Neural cell (in vitro differentiated cells): ENCODE measurements around the gene C1QTNF9B. TPM values are rescaled to one million over a fixed set of nuclear protein-coding genes. Genes with fewer than 3 reads are reported as not detected.
A peak's percentile ranks its signal among the peaks of the same experiment; 100 is the strongest.
"Not testable (repeated sequence)": the region's sequence is repeated elsewhere in the genome, so short reads cannot be mapped to it uniquely, and the experiment has no call there.

Experiments
- H2AFZ ChIP-seq: fragments of 200-600, 300-800 bp; sonication (generic), shearing (Covaris generic); 2 replicates; pipeline ENCODE4 v1.6.0; 2014; ENCODE audit warnings: low read depth, mild to moderate bottlenecking, antibody characterized with exemption, low read length, moderate library complexity
- H3F3A ChIP-seq: fragments of 200-600 bp; shearing (Covaris generic); 2 replicates; pipeline ENCODE4 v1.6.1; 2016; ENCODE audit warnings: mild to moderate bottlenecking, moderate library complexity, mixed read lengths, antibody characterized with exemption, low read length; ENCODE audit not compliant: insufficient read depth, poor library complexity, severe bottlenecking
- H3K27ac ChIP-seq: fragments of 200-600, 300-800 bp; sonication (generic), shearing (Covaris generic); 2 replicates; pipeline ENCODE4 v1.5.1; 2014; ENCODE audit warnings: mild to moderate bottlenecking, low read length, moderate library complexity
- H3K27me3 ChIP-seq: fragments of 300-800, 200-600 bp; sonication (generic), shearing (Covaris generic); 2 replicates; pipeline ENCODE4 v1.6.0; 2014; ENCODE audit warnings: mild to moderate bottlenecking, low read depth, low read length, moderate library complexity; ENCODE audit not compliant: insufficient read depth
- H3K36me3 ChIP-seq: fragments of 300-800, 200-600 bp; sonication (generic), shearing (Covaris generic); 2 replicates; pipeline ENCODE4 v1.5.1; 2014; ENCODE audit warnings: mild to moderate bottlenecking, antibody characterized with exemption, low read length, moderate library complexity; ENCODE audit not compliant: insufficient read depth
- H3K4me2 ChIP-seq: fragments of 300-800, 200-600 bp; sonication (generic), shearing (Covaris generic); 2 replicates; pipeline ENCODE4 v1.6.0; 2014; ENCODE audit warnings: mild to moderate bottlenecking, low read length
- H3K4me3 ChIP-seq: fragments of 300-800, 200-600 bp; sonication (generic), shearing (Covaris generic); 2 replicates; pipeline ENCODE4 v1.5.1; 2014; ENCODE audit warnings: mild to moderate bottlenecking, low read length, moderate library complexity
- H3K79me2 ChIP-seq: fragments of 200-600 bp; shearing (Covaris generic); replicated peaks from 2 replicates; pipeline ENCODE4 v1.6.0; 2014; ENCODE audit warnings: mild to moderate bottlenecking, low read length, moderate library complexity; ENCODE audit not compliant: insufficient read depth
- H3K9ac ChIP-seq: fragments of 300-800, 200-600 bp; sonication (generic), shearing (Covaris generic); 2 replicates; pipeline ENCODE4 v1.6.1; 2016; ENCODE audit warnings: mild to moderate bottlenecking, low read length, mixed read lengths
- H3K9me2 ChIP-seq: fragments of 200-600 bp; shearing (Covaris generic); 2 replicates; pipeline ENCODE4 v1.6.1; 2016; ENCODE audit warnings: mild to moderate bottlenecking, low read length, mixed read lengths; ENCODE audit not compliant: insufficient read depth
- H3K9me3 ChIP-seq: fragments of 200-600, 300-800 bp; sonication (generic), shearing (Covaris generic); 2 replicates; pipeline ENCODE4 v1.6.1; 2016; ENCODE audit warnings: mild to moderate bottlenecking, mixed run types, low read length, moderate library complexity, mixed read lengths
- H4K20me1 ChIP-seq: fragments of 200-600 bp; shearing (Covaris generic); 2 replicates; pipeline ENCODE4 v1.6.1; 2016; ENCODE audit warnings: mild to moderate bottlenecking, mixed run types; ENCODE audit not compliant: insufficient read depth
- CTCF ChIP-seq: fragments of 450-650 bp; IDR thresholded peaks from 2 replicates; pipeline ENCODE4 v1.5.1; 2014; ENCODE audit warnings: antibody characterized with exemption, mild to moderate bottlenecking, moderate library complexity; ENCODE audit not compliant: poor library complexity, severe bottlenecking
- EP300 ChIP-seq: fragments of 450-650 bp; conservative IDR thresholded peaks from 2 replicates; pipeline ENCODE4 v1.6.1; 2014; ENCODE audit warnings: antibody characterized with exemption, mild to moderate bottlenecking, moderate library complexity; ENCODE audit not compliant: poor library complexity, severe bottlenecking
- EZH2 ChIP-seq: fragments of 200-600, 300-800 bp; shearing (Covaris generic), sonication (generic); IDR thresholded peaks from 2 replicates; pipeline ENCODE4 v1.6.1; 2014; ENCODE audit warnings: antibody characterized with exemption, low read length, borderline replicate concordance, mild to moderate bottlenecking; ENCODE audit not compliant: insufficient read depth, poor library complexity, severe bottlenecking
- MXI1 ChIP-seq: fragments of 450-650 bp; conservative IDR thresholded peaks from 2 replicates; pipeline ENCODE4 v1.6.1; 2014; ENCODE audit warnings: antibody characterized with exemption, mild to moderate bottlenecking; ENCODE audit not compliant: poor library complexity, severe bottlenecking
- POLR2AphosphoS5 ChIP-seq: IDR thresholded peaks from 2 replicates; pipeline ENCODE4 v1.6.1; 2012
- RAD21 ChIP-seq: fragments of 450-650 bp; conservative IDR thresholded peaks from 2 replicates; pipeline ENCODE4 v1.6.1; 2014; ENCODE audit warnings: antibody characterized with exemption, mild to moderate bottlenecking, moderate library complexity
- REST ChIP-seq: IDR thresholded peaks from 2 replicates; pipeline ENCODE4 v1.6.1; 2012; ENCODE audit warnings: borderline replicate concordance
- SMC3 ChIP-seq: fragments of 450-650 bp; conservative IDR thresholded peaks from 2 replicates; pipeline ENCODE4 v1.6.1; 2014; ENCODE audit warnings: antibody characterized with exemption, mild to moderate bottlenecking, moderate library complexity; ENCODE audit not compliant: poor library complexity
- TAF1 ChIP-seq: IDR thresholded peaks from 2 replicates; pipeline ENCODE4 v1.6.1; 2012; ENCODE audit warnings: low read depth
- polyA plus RNA-seq: library from polyadenylated mRNA; depleted of rRNA; stranded (reverse); fragments of >200 nt; gene quantifications from 2 replicates; pipeline ENCODE4 v1.2.3, GENCODE V29; 2014

The C1QTNF9B gene
- polyA plus RNA-seq, 1 donor from 2014 or later = 1.5 TPM

- H3K36me3 ChIP-seq, H3K27me3 ChIP-seq, H4K20me1 ChIP-seq, H3F3A ChIP-seq, H3K9me2 ChIP-seq, H3K9me3 ChIP-seq, H3K79me2 ChIP-seq, H2AFZ ChIP-seq, H3K9ac ChIP-seq, H3K4me3 ChIP-seq, H3K4me2 ChIP-seq, H3K27ac ChIP-seq: not testable (repeated sequence)
Measured at GRCh38 chr13:23893791-23894190, 3.5 kb downstream of the C1QTNF9B start.

GRCh38 chr13:23889615-23890607, 7.4 kb downstream of the C1QTNF9B start:
- Histone ChIP-seq H3K36me3 (no peaks in the 10 kb centered on the region), H3K79me2 (no peaks in the 10 kb centered on the region), H3K9ac (no peak overlapping the region), H3K27ac (no peak overlapping the region), H3K27me3 (no peaks in the 10 kb centered on the region), H3K4me3 (peak overlapping the region; percentile 92), H2AFZ (no peak overlapping the region), H4K20me1 (no peaks in the 10 kb centered on the region), H3K9me3 (no peaks in the 10 kb centered on the region), H3F3A (peaks cover 6% of the 10 kb centered on the region), H3K9me2 (no peaks in the 10 kb centered on the region), H3K4me2 (no peak overlapping the region)
- no peak for TF ChIP-seq EZH2
- no peak for TF ChIP-seq TAF1
- TF ChIP-seq EP300 = no peak
- no peak for TF ChIP-seq MXI1
- TF ChIP-seq POLR2AphosphoS5 = no peak
- TF ChIP-seq CTCF = peak; percentile 56
- peak; percentile 50 for TF ChIP-seq SMC3
- no peak for TF ChIP-seq REST
- TF ChIP-seq RAD21 = peak; percentile 26
